SK-N-SH (cell line): ENCODE measurements around the gene HLF. TPM values are rescaled to one million over a fixed set of nuclear protein-coding genes. Genes with fewer than 3 reads are reported as not detected.

Experiments
- CTCF ChIA-PET: fragments of 300-600, 350-600 bp; formaldehyde crosslinking; extraction: SDS; loops from one replicate; lab custom pipeline; 2021; lab: Yijun Ruan, JAX
- POLR2A ChIA-PET: fragments of 350-600 bp; sonication (Branson Sonifier 250); formaldehyde crosslinking; extraction: SDS; loops from one replicate; lab custom pipeline; 2020; ENCODE audit warnings: antibody characterized with exemption, inconsistent platforms; lab: Yijun Ruan, JAX
- DNase-seq: peaks from one replicate; pipeline ENCODE4 v3.0.0; 2012
- H2AFZ ChIP-seq: fragments of 200-600 bp; sonication (generic); 2 replicates; pipeline ENCODE4 v1.8.1; 2016; ENCODE audit warnings: antibody characterized with exemption, mild to moderate bottlenecking, low read depth
- H3F3A ChIP-seq: fragments of 200-600 bp; sonication (generic); replicated peaks from 2 replicates; pipeline ENCODE3; 2016; ENCODE audit warnings: antibody characterized with exemption, mild to moderate bottlenecking; ENCODE audit not compliant: insufficient read depth
- H3K27ac ChIP-seq, 2 experiments: fragments of 200-500 bp in 1 of 2; fragments of 200-600 bp in 1 of 2; sonication (Bioruptor generic) in 1 of 2; sonication (generic), shearing (Covaris generic) in 1 of 2; 2 replicates each; pipeline versions ENCODE4 v1.5.1 to v1.6.1; 2014 to 2016; ENCODE audit warnings: low read depth in 2 of 2, inconsistent platforms in 1 of 2, low read length in 1 of 2, mild to moderate bottlenecking in 1 of 2, mixed read lengths in 1 of 2
- H3K27me3 ChIP-seq: fragments of 200-600 bp; sonication (generic), shearing (Covaris generic); 2 replicates; pipeline ENCODE4 v1.6.1; 2016; ENCODE audit warnings: mixed run types; ENCODE audit not compliant: insufficient read depth
- H3K36me3 ChIP-seq, 2 experiments: fragments of 200-500 bp in 1 of 2; fragments of 200-600 bp in 1 of 2; sonication (Bioruptor generic) in 1 of 2; sonication (generic) in 1 of 2; replicated peaks in 1 of 2; 2 replicates each; pipeline versions ENCODE3 to v1.5.1; 2014 to 2016; ENCODE audit warnings: low read length in 1 of 2, mild to moderate bottlenecking in 1 of 2; ENCODE audit not compliant: insufficient read depth in 2 of 2, control insufficient read depth in 1 of 2
- H3K4me1 ChIP-seq, 2 experiments: fragments of 200-500 bp in 1 of 2; fragments of 200-600 bp in 1 of 2; sonication (Bioruptor generic) in 1 of 2; sonication (generic), shearing (Covaris generic) in 1 of 2; 2 replicates each; pipeline versions ENCODE4 v1.5.1 to v1.6.1; 2014 to 2016; ENCODE audit warnings: low read depth in 1 of 2, low read length in 1 of 2, mixed run types in 1 of 2; ENCODE audit not compliant: insufficient read depth in 2 of 2, control insufficient read depth in 1 of 2
- H3K4me2 ChIP-seq: fragments of 200-600 bp; sonication (generic), shearing (Covaris generic); 2 replicates; pipeline ENCODE4 v1.6.1; 2017; ENCODE audit warnings: mixed run types
- H3K4me3 ChIP-seq, 2 experiments: fragments of 200-500 bp in 1 of 2; fragments of 200-600 bp in 1 of 2; sonication (Bioruptor generic) in 1 of 2; sonication (generic), shearing (Covaris generic) in 1 of 2; 2 replicates each; pipeline versions ENCODE4 v1.5.1 to v1.8.1; 2014 to 2016; ENCODE audit warnings: low read depth in 2 of 2, inconsistent platforms in 1 of 2, low read length in 1 of 2, mild to moderate bottlenecking in 1 of 2, mixed read lengths in 1 of 2, moderate library complexity in 1 of 2
- H3K79me2 ChIP-seq: fragments of 200-600 bp; sonication (generic); 2 replicates; pipeline ENCODE4 v1.8.1; 2017; ENCODE audit warnings: mild to moderate bottlenecking; ENCODE audit not compliant: insufficient read depth
- H3K9ac ChIP-seq: fragments of 200-600 bp; sonication (generic); 2 replicates; pipeline ENCODE4 v1.6.1; 2017; ENCODE audit warnings: mixed run types
- H3K9me2 ChIP-seq: fragments of 200-600 bp; sonication (generic); 2 replicates; pipeline ENCODE4 v1.6.1; 2017; ENCODE audit warnings: mixed run types
- H3K9me3 ChIP-seq: fragments of 200-600 bp; sonication (generic); 2 replicates; pipeline ENCODE4 v1.6.1; 2017; ENCODE audit warnings: mixed run types, mild to moderate bottlenecking, moderate library complexity
- H4K20me1 ChIP-seq: fragments of 200-600 bp; sonication (generic); 2 replicates; pipeline ENCODE4 v1.6.1; 2017; ENCODE audit warnings: mild to moderate bottlenecking, mixed run types; ENCODE audit not compliant: insufficient read depth
- CHD2 ChIP-seq: fragments of 150-350 bp; IDR thresholded peaks from 2 replicates; pipeline ENCODE4 v1.6.1; 2018; ENCODE audit warnings: low read length; ENCODE audit not compliant: partially characterized antibody
- EP300 ChIP-seq, 2 experiments: IDR thresholded peaks; 2 replicates each; pipeline versions ENCODE4 v1.4.0 to v1.6.1; 2012; ENCODE audit warnings: borderline replicate concordance in 1 of 2, low read depth in 1 of 2, low read length in 1 of 2
- GATA2 ChIP-seq: sonication (generic); formaldehyde crosslinking; IDR thresholded peaks from 2 replicates; pipeline ENCODE4 v1.5.0; 2020; ENCODE audit warnings: mild to moderate bottlenecking, missing genetic modification reagents
- JUND ChIP-seq: IDR thresholded peaks from 2 replicates; pipeline ENCODE4 v1.4.0; 2012
- MEF2A ChIP-seq: IDR thresholded peaks from 2 replicates; pipeline ENCODE4 v1.4.0; 2012; ENCODE audit warnings: low read depth, borderline replicate concordance
- MXI1 ChIP-seq: IDR thresholded peaks from 2 replicates; pipeline ENCODE4 v1.6.1; 2012; ENCODE audit warnings: mild to moderate bottlenecking, low read depth, low read length, improper control_type of control experiment
- POLR2AphosphoS5 ChIP-seq: IDR thresholded peaks from 2 replicates; pipeline ENCODE4 v1.6.1; 2012; ENCODE audit warnings: low read depth, low read length
- RAD21 ChIP-seq: IDR thresholded peaks from 2 replicates; pipeline ENCODE4 v1.6.1; 2012; ENCODE audit warnings: mild to moderate bottlenecking, low read length
- REST ChIP-seq: IDR thresholded peaks from 2 replicates; pipeline ENCODE4 v1.6.1; 2012; ENCODE audit warnings: mild to moderate bottlenecking, low read depth, low read length, moderate library complexity
- RXRA ChIP-seq: IDR thresholded peaks from 2 replicates; pipeline ENCODE4 v1.4.0; 2012; ENCODE audit warnings: low read depth, mild to moderate bottlenecking, borderline replicate concordance
- SIN3A ChIP-seq: IDR thresholded peaks from 2 replicates; pipeline ENCODE4 v1.6.1; 2012; ENCODE audit warnings: low read depth, mild to moderate bottlenecking, low read length, moderate library complexity, borderline replicate concordance
- TAF1 ChIP-seq: IDR thresholded peaks from 2 replicates; pipeline ENCODE4 v1.6.1; 2012; ENCODE audit warnings: low read depth, mild to moderate bottlenecking, low read length, moderate library complexity, borderline replicate concordance
- USF1 ChIP-seq: IDR thresholded peaks from 2 replicates; pipeline ENCODE4 v1.4.0; 2012; ENCODE audit warnings: low read depth, borderline replicate concordance
- USF2 ChIP-seq: fragments of 150-350 bp; IDR thresholded peaks from 2 replicates; pipeline ENCODE4 v1.6.1; 2017; ENCODE audit warnings: antibody characterized with exemption, low read length, low read depth, borderline replicate concordance
- WGBS: methylation state at CpG from one replicate; pipeline ENCODE4 v1.1.6; 2017; ENCODE audit warnings: low lambda C conversion rate; 5-methylcytosine and 5-hydroxymethylcytosine counted together
- polyA plus RNA-seq, 3 experiments: library from polyadenylated mRNA; depleted of rRNA; stranded (reverse); fragments of >200 nt; gene quantifications; 2 replicates each; pipeline ENCODE4 v1.2.3, GENCODE V29; 2012

HLF gene
- polyA plus RNA-seq, 1 of the 3 experiments (the other 2 are of a cell fraction): 0.03 TPM

- DNase-seq: no peak
- Histone ChIP-seq H3F3A (no peaks in the 10 kb centered on the region), H3K36me3 (no peaks in the 10 kb centered on the region), H3K9me2 (no peaks in the 10 kb centered on the region), H3K9ac (no peak overlapping the region), H3K27ac (no peak overlapping the region), H3K4me2 (no peak overlapping the region), H3K9me3 (no peaks in the 10 kb centered on the region), H3K79me2 (no peaks in the 10 kb centered on the region), H3K4me1 (no peaks in the 10 kb centered on the region; a peak in 1 of 4 replicates), H4K20me1 (no peaks in the 10 kb centered on the region), H2AFZ (no peak overlapping the region), H3K4me3 (no peak overlapping the region)
- 53% methylated on average over 6 of the region's 6 CpGs for WGBS
- CTCF ChIA-PET: interaction anchor here (0.6 to 2.4 kb wide), 3 partner anchors 26 to 120 kb away, joined by 3 to 14 read pairs (median 4); no protein-coding TSS in a partner anchor
- POLR2A ChIA-PET: interaction anchor here (1.2 kb wide), 1 partner anchor 10 kb away, joined by 4 read pairs; no protein-coding TSS in a partner anchor
- TF ChIP-seq RAD21 (no peak), RXRA (no peak), USF2 (no peak), TAF1 (no peak), MEF2A (no peak), CHD2 (no peak), SIN3A (no peak), EP300 (IDR thresholded peaks at IDR 0.05; ENCODE audit: borderline replicate concordance in 1 of 2, low read depth in 1 of 2, low read length in 1 of 2) (no peak), GATA2 (CRISPR knock-in tag) (no peak), MXI1 (no peak), REST (no peak), JUND (no peak), POLR2AphosphoS5 (no peak), USF1 (no peak)
- TF ChIP-seq, all 33 proteins: peak for 0
- no peaks in the 10 kb centered on the region; the same call in 1 of the 2 replicates for H3K27me3 ChIP-seq
These were observed 36.0 kb upstream of the HLF start for GRCh38 chr17:55228683-55229192.
